ENCODE measurements around the gene PFKM. TPM values are rescaled to one million over a fixed set of nuclear protein-coding genes. Genes with fewer than 3 reads are reported as not detected.

Gene PFKM
- total and polyA plus RNA-seq, 4 donors = 4.5 to 23.9 (median 5.8) TPM

DNA sequence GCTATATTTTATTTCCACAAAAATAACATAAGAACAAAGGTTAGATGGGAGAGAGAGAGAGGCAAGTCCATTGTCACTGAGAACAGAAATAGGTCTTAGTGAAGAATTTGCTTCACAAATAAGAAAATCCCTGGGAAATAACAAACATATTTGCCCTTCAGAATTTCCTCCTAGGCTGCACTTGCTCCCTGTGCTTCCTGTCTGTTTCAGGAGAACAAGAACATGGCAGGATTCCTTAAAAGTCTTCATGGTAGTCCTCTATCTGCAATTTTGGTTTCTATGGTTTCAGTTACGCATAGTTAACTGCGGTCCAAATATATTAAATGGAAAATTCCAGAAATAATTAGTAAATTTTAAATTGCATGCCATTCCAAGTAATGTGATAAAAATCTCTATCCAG lies 47.4 kb upstream of the PFKM start:
- Histone ChIP-seq H3K4me3 (ENCODE audit: low read depth in 1 of 3, low read length in 3 of 3) (no peak overlapping the region), H3K9ac (ENCODE audit: low read depth in 1 of 2, low read length in 2 of 2) (no peak overlapping the region), H3K9me3 (ENCODE audit: control insufficient read depth in 4 of 4, low read length in 3 of 4) (no peaks in the 10 kb centered on the region), H3K36me3 (ENCODE audit: control insufficient read depth in 4 of 4, insufficient read depth in 3 of 4, low read depth in 1 of 4, low read length in 3 of 4) (peaks cover 2 to 44% (median 29%) of the 10 kb centered on the region in 4 donors), H3K4me1 (ENCODE audit: control insufficient read depth in 4 of 4, insufficient read depth in 4 of 4, low read length in 3 of 4) (no peaks in the 10 kb centered on the region), H3K27me3 (ENCODE audit: control insufficient read depth in 4 of 4, insufficient read depth in 4 of 4, low read length in 3 of 4) (no peaks in the 10 kb centered on the region), H3K27ac (ENCODE audit: low read depth in 1 of 2, low read length in 2 of 2) (no peak overlapping the region)
- WGBS = 99% methylated on average over 2 of the region's 2 CpGs
- TF ChIP-seq RAD21 (IDR thresholded peaks at IDR 0.05) (no peak), SP1 (IDR thresholded peaks at IDR 0.05) (no peak), GABPA (IDR thresholded peaks at IDR 0.05 in 1 of 2, conservative IDR thresholded peaks at IDR 0.05 in 1 of 2) (no peak), FOXA1 (IDR thresholded peaks at IDR 0.05) (no peak), JUND (IDR thresholded peaks at IDR 0.05) (no peak), RXRA (IDR thresholded peaks at IDR 0.05) (no peak), EGR1 (IDR thresholded peaks at IDR 0.05; ENCODE audit: low read depth in 2 of 2) (no peak), TAF1 (conservative IDR thresholded peaks at IDR 0.05) (no peak), FOXA2 (IDR thresholded peaks at IDR 0.05) (no peak), HNF4A (conservative IDR thresholded peaks at IDR 0.05) (no peak), YY1 (IDR thresholded peaks at IDR 0.05) (no peak), HNF4G (IDR thresholded peaks at IDR 0.05) (no peak), NR2F2 (IDR thresholded peaks at IDR 0.05) (no peak)
- TF ChIP-seq, protein P1, sequence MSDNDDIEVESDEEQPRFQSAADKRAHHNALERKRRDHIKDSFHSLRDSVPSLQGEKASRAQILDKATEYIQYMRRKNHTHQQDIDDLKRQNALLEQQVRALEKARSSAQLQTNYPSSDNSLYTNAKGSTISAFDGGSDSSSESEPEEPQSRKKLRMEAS (IDR thresholded peaks at IDR 0.05) = no peak
- TF ChIP-seq, protein P2, sequence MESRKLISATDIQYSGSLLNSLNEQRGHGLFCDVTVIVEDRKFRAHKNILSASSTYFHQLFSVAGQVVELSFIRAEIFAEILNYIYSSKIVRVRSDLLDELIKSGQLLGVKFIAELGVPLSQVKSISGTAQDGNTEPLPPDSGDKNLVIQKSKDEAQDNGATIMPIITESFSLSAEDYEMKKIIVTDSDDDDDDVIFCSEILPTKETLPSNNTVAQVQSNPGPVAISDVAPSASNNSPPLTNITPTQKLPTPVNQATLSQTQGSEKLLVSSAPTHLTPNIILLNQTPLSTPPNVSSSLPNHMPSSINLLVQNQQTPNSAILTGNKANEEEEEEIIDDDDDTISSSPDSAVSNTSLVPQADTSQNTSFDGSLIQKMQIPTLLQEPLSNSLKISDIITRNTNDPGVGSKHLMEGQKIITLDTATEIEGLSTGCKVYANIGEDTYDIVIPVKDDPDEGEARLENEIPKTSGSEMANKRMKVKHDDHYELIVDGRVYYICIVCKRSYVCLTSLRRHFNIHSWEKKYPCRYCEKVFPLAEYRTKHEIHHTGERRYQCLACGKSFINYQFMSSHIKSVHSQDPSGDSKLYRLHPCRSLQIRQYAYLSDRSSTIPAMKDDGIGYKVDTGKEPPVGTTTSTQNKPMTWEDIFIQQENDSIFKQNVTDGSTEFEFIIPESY (IDR thresholded peaks at IDR 0.05) = no peak
- TF ChIP-seq, protein P3, sequence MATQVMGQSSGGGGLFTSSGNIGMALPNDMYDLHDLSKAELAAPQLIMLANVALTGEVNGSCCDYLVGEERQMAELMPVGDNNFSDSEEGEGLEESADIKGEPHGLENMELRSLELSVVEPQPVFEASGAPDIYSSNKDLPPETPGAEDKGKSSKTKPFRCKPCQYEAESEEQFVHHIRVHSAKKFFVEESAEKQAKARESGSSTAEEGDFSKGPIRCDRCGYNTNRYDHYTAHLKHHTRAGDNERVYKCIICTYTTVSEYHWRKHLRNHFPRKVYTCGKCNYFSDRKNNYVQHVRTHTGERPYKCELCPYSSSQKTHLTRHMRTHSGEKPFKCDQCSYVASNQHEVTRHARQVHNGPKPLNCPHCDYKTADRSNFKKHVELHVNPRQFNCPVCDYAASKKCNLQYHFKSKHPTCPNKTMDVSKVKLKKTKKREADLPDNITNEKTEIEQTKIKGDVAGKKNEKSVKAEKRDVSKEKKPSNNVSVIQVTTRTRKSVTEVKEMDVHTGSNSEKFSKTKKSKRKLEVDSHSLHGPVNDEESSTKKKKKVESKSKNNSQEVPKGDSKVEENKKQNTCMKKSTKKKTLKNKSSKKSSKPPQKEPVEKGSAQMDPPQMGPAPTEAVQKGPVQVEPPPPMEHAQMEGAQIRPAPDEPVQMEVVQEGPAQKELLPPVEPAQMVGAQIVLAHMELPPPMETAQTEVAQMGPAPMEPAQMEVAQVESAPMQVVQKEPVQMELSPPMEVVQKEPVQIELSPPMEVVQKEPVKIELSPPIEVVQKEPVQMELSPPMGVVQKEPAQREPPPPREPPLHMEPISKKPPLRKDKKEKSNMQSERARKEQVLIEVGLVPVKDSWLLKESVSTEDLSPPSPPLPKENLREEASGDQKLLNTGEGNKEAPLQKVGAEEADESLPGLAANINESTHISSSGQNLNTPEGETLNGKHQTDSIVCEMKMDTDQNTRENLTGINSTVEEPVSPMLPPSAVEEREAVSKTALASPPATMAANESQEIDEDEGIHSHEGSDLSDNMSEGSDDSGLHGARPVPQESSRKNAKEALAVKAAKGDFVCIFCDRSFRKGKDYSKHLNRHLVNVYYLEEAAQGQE (IDR thresholded peaks at IDR 0.05) = no peak
- TF ChIP-seq, protein P4, sequence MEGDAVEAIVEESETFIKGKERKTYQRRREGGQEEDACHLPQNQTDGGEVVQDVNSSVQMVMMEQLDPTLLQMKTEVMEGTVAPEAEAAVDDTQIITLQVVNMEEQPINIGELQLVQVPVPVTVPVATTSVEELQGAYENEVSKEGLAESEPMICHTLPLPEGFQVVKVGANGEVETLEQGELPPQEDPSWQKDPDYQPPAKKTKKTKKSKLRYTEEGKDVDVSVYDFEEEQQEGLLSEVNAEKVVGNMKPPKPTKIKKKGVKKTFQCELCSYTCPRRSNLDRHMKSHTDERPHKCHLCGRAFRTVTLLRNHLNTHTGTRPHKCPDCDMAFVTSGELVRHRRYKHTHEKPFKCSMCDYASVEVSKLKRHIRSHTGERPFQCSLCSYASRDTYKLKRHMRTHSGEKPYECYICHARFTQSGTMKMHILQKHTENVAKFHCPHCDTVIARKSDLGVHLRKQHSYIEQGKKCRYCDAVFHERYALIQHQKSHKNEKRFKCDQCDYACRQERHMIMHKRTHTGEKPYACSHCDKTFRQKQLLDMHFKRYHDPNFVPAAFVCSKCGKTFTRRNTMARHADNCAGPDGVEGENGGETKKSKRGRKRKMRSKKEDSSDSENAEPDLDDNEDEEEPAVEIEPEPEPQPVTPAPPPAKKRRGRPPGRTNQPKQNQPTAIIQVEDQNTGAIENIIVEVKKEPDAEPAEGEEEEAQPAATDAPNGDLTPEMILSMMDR (IDR thresholded peaks at IDR 0.05; ENCODE audit: low read depth, low read length, missing input control) = no peak
- TF ChIP-seq, protein P5, sequence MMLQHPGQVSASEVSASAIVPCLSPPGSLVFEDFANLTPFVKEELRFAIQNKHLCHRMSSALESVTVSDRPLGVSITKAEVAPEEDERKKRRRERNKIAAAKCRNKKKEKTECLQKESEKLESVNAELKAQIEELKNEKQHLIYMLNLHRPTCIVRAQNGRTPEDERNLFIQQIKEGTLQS (IDR thresholded peaks at IDR 0.05) = no peak
- no peak for DNase-seq (ENCODE audit: low spot score)
